ENCODE data around the gene SUCO.

SUCO gene

DNA sequence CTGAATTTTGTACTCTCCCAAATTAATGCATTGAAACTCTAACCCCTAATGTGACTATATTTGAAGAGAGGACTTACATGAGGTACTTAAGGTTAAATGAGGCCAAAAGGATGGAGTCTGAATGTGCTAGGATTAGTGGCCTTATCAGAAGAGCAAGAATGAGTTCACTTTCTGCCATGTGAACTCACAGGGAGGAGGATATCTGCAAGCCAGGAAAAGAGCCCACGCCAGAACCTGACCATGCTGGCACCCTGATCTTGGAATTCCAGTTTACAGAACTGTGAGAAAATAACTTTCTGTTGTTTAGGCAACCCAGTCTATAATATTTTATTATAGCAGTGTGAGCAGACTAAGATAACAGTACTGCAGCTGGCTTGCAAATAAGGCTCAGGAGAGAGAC lies 113.7 kb downstream of the SUCO start:
- DNase-seq (ENCODE audit: low read depth), result no peak

GRCh38 chr1:172647110-172647564 lies 114.2 kb downstream of the SUCO start:
- DNase-seq (ENCODE audit: low read depth), result no peak

GRCh38 chr1:172647987-172648386 lies 115.0 kb downstream of the SUCO start:
- DNase-seq (ENCODE audit: low read depth), result no peak

DNA sequence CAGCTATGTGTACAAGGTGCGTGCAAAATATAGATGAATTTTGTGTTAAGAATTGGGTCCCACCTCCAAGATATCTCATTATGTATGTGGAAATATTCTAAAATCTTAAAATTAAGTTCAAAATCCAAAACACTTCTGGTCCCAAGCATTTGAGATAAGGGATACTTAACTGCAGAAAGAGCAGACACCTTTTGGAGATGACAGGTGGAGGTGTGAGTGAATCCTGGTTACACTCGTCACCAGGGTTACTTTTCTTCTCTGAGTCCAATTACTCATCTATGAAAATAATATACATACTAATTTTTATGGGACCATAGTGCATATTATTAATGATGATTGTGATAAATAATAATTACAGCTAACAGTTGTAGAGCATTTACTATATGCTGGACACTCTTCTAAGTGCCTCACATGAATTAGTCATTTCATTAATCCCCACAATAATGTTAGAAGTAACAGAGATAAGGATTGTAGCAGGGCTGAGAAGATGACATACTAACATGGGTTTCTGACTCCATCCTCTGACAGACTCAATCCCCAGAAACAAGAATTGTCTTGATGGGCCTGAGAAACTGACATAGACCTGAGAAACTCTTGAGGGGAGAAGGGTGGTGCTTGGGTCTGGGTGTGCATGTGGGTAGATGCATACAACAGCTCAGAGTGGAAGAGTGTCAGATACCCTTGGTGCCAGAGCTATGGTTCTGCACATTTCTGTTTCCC lies 117.7 kb downstream of the SUCO start:
- DNase-seq (ENCODE audit: low read depth), result no peak

GRCh38 chr1:172653015-172653709 lies 120.2 kb downstream of the SUCO start:
- no peak for DNase-seq (ENCODE audit: low read depth)

- DNase-seq (ENCODE audit: low read depth), result no peak
These were observed 121.6 kb downstream of the SUCO start for GRCh38 chr1:172654535-172654934.

- no peak for DNase-seq (ENCODE audit: low read depth)
These were observed 123.6 kb downstream of the SUCO start for GRCh38 chr1:172656576-172656975.

- DNase-seq (ENCODE audit: low read depth), result no peak
These were observed 124.6 kb downstream of the SUCO start for GRCh38 chr1:172657586-172657985.

GRCh38 chr1:172658871-172659453 lies 126.0 kb downstream of the SUCO start, which contains the start of gene FASLG:
Gene FASLG, plus strand, starts transcription at chr1:172659103. Its CDS starts 99 bp downstream, at chr1:172659202.
- DNase-seq (ENCODE audit: low read depth), result peak; percentile 59

DNA sequence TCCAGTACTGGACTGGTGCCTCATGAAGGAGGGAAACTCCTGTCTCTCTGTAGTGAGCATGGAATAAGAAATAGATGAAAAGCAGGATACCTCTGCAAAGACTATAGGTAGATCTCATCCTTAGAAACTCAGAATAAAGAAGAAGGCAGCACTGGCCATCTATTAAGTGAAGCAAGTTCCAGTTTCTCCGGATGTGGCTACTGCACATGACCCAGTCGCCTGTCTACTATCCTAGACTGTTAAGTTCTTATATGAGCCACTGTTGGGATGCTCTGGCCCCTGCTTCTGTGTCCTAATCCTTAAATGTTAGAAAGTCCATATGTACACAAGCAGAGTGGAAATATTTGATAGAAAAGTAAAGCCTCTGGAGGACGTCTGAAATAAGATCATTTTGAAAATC lies 128.2 kb downstream of the SUCO start:
- DNase-seq (ENCODE audit: low read depth), result no peak
